ENCODE results near the gene HHLA2.

HHLA2 gene

GRCh38 chr3:108381529-108382140, 85.3 kb downstream of the HHLA2 start:
- no peak overlapping the region for H4K91ac ChIP-seq (ENCODE audit: low read depth, low read length, poor library complexity)
- H3K36me3 ChIP-seq (replicated peaks in 1 of 2; ENCODE audit: control insufficient read depth in 2 of 2, insufficient read depth in 2 of 2, low read length in 2 of 2) = no peaks in the 10 kb centered on the region
- H3K4me1 ChIP-seq (ENCODE audit: control insufficient read depth in 2 of 2, insufficient read depth in 1 of 2, low read depth in 1 of 2, low read length in 2 of 2) = peaks cover 0 to 2% of the 10 kb centered on the region in 2 donors
- H2BK5ac ChIP-seq (ENCODE audit: low read length) = no peak overlapping the region
- H2BK15ac ChIP-seq (ENCODE audit: low read length) = no peak overlapping the region
- no peak overlapping the region for H2AFZ ChIP-seq (ENCODE audit: low read length)
- H3K4me2 ChIP-seq (ENCODE audit: insufficient read depth, low read length, poor library complexity, severe bottlenecking) = no peak overlapping the region
- no peak overlapping the region for H3K4ac ChIP-seq (ENCODE audit: low read length)
- no peak overlapping the region for H3K18ac ChIP-seq (ENCODE audit: low read length)
- H3K9ac ChIP-seq (ENCODE audit: low read depth, low read length, poor library complexity) = no peak overlapping the region
- H3K23ac ChIP-seq (ENCODE audit: low read depth, low read length, poor library complexity) = no peak overlapping the region
- no peak overlapping the region for H2BK120ac ChIP-seq (ENCODE audit: low read depth, low read length)
- no CpG with 5 or more reads among the region's 3 CpGs for WGBS, 2 donors (ENCODE audit: extremely low coverage in 2 of 2, insufficient read length in 2 of 2, insufficient replicate concordance in 1 of 2)
- H3K27ac ChIP-seq (replicated peaks; ENCODE audit: low read length) = no peak overlapping the region
- no peak for DNase-seq (ENCODE audit: low spot score)
- no peaks in the 10 kb centered on the region for H3K79me1 ChIP-seq (ENCODE audit: low read depth, low read length)
- no peak overlapping the region for H4K8ac ChIP-seq (ENCODE audit: low read depth, low read length)
- H3K9me3 ChIP-seq (replicated peaks in 1 of 2; ENCODE audit: control insufficient read depth in 2 of 2, insufficient read depth in 1 of 2, low read depth in 1 of 2, low read length in 2 of 2) = no peaks in the 10 kb centered on the region
- no peak overlapping the region for H3K4me3 ChIP-seq (ENCODE audit: low read length in 2 of 2)
- no peak overlapping the region for H2BK12ac ChIP-seq (ENCODE audit: low read length)
- no peak overlapping the region for H3K14ac ChIP-seq (ENCODE audit: low read length)
- H3K27me3 ChIP-seq (ENCODE audit: control insufficient read depth in 3 of 3, insufficient read depth in 3 of 3, low read depth in 1 of 3, low read length in 3 of 3) = no peaks in the 10 kb centered on the region
- H2AK5ac ChIP-seq (ENCODE audit: low read depth, low read length) = no peak overlapping the region

- H3K9ac ChIP-seq (ENCODE audit: low read depth, low read length, poor library complexity) = no peak overlapping the region
- no peaks in the 10 kb centered on the region for H3K36me3 ChIP-seq (replicated peaks in 1 of 2; ENCODE audit: control insufficient read depth in 2 of 2, insufficient read depth in 2 of 2, low read length in 2 of 2)
- no peaks in the 10 kb centered on the region for H3K79me1 ChIP-seq (ENCODE audit: low read depth, low read length)
- peaks cover 0 to 2% of the 10 kb centered on the region in 2 donors for H3K4me1 ChIP-seq (ENCODE audit: control insufficient read depth in 2 of 2, insufficient read depth in 1 of 2, low read depth in 1 of 2, low read length in 2 of 2)
- H2BK120ac ChIP-seq (ENCODE audit: low read depth, low read length) = no peak overlapping the region
- H4K8ac ChIP-seq (ENCODE audit: low read depth, low read length) = no peak overlapping the region
- no peak overlapping the region for H3K14ac ChIP-seq (ENCODE audit: low read length)
- H2BK5ac ChIP-seq (ENCODE audit: low read length) = no peak overlapping the region
- no peak overlapping the region for H3K4me2 ChIP-seq (ENCODE audit: insufficient read depth, low read length, poor library complexity, severe bottlenecking)
- no peak for DNase-seq (ENCODE audit: low spot score)
- H3K27ac ChIP-seq (replicated peaks; ENCODE audit: low read length) = no peak overlapping the region
- H3K18ac ChIP-seq (ENCODE audit: low read length) = no peak overlapping the region
- H3K4ac ChIP-seq (ENCODE audit: low read length) = no peak overlapping the region
- no peak overlapping the region for H3K23ac ChIP-seq (ENCODE audit: low read depth, low read length, poor library complexity)
- no peak overlapping the region for H4K91ac ChIP-seq (ENCODE audit: low read depth, low read length, poor library complexity)
- no peak overlapping the region for H2BK12ac ChIP-seq (ENCODE audit: low read length)
- no peak overlapping the region for H2AK5ac ChIP-seq (ENCODE audit: low read depth, low read length)
- no peaks in the 10 kb centered on the region for H3K9me3 ChIP-seq (replicated peaks in 1 of 2; ENCODE audit: control insufficient read depth in 2 of 2, insufficient read depth in 1 of 2, low read depth in 1 of 2, low read length in 2 of 2)
- no peak overlapping the region for H3K4me3 ChIP-seq (ENCODE audit: low read length in 2 of 2)
- no peaks in the 10 kb centered on the region for H3K27me3 ChIP-seq (ENCODE audit: control insufficient read depth in 3 of 3, insufficient read depth in 3 of 3, low read depth in 1 of 3, low read length in 3 of 3)
- no peak overlapping the region for H2AFZ ChIP-seq (ENCODE audit: low read length)
- no peak overlapping the region for H2BK15ac ChIP-seq (ENCODE audit: low read length)
Measured at GRCh38 chr3:108383306-108383705, 87.0 kb downstream of the HHLA2 start.

DNA sequence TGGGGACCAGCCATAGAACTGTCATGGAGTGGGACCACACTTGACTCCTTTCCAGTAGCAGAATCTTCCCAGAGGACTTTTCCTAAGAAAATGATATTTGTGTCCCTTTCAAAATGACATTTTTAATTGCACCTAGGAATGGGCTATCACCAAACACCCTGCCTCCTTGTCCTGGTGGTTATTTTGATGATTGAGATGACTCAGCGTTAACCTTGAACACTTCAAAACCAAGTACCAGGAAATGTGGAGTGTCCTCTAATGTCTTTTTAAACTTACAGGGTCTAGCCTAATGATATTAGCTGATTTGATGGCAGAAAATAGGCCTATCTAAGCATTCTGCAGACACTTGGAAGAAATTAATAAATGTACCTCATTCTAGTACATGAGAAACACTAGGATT, 90.7 kb downstream of the HHLA2 start:
- Histone ChIP-seq H3K9me3 (replicated peaks in 1 of 2; ENCODE audit: control insufficient read depth in 2 of 2, insufficient read depth in 1 of 2, low read depth in 1 of 2, low read length in 2 of 2) (no peaks in the 10 kb centered on the region), H2BK5ac (ENCODE audit: low read length) (no peak overlapping the region), H2BK15ac (ENCODE audit: low read length) (no peak overlapping the region), H3K18ac (ENCODE audit: low read length) (no peak overlapping the region), H3K4ac (ENCODE audit: low read length) (no peak overlapping the region), H2AK5ac (ENCODE audit: low read depth, low read length) (no peak overlapping the region), H3K23ac (ENCODE audit: low read depth, low read length, poor library complexity) (no peak overlapping the region), H3K36me3 (replicated peaks in 1 of 2; ENCODE audit: control insufficient read depth in 2 of 2, insufficient read depth in 2 of 2, low read length in 2 of 2) (no peaks in the 10 kb centered on the region), H4K8ac (ENCODE audit: low read depth, low read length) (no peak overlapping the region), H2BK12ac (ENCODE audit: low read length) (no peak overlapping the region), H3K14ac (ENCODE audit: low read length) (no peak overlapping the region), H3K27me3 (ENCODE audit: control insufficient read depth in 3 of 3, insufficient read depth in 3 of 3, low read depth in 1 of 3, low read length in 3 of 3) (peaks cover 0 to 3% (median 0%) of the 10 kb centered on the region in 3 experiments), H2AFZ (ENCODE audit: low read length) (no peak overlapping the region), H3K4me3 (ENCODE audit: low read length in 2 of 2) (no peak overlapping the region), H3K4me1 (ENCODE audit: control insufficient read depth in 2 of 2, insufficient read depth in 1 of 2, low read depth in 1 of 2, low read length in 2 of 2) (peaks cover 0 to 11% of the 10 kb centered on the region in 2 donors), H3K9ac (ENCODE audit: low read depth, low read length, poor library complexity) (no peak overlapping the region), H3K79me1 (ENCODE audit: low read depth, low read length) (no peaks in the 10 kb centered on the region), H3K4me2 (ENCODE audit: insufficient read depth, low read length, poor library complexity, severe bottlenecking) (no peak overlapping the region), H4K91ac (ENCODE audit: low read depth, low read length, poor library complexity) (no peak overlapping the region), H2BK120ac (ENCODE audit: low read depth, low read length) (no peak overlapping the region), H3K27ac (replicated peaks; ENCODE audit: low read length) (no peak overlapping the region)
- no CpG with 5 or more reads among the region's 1 CpG for WGBS, 2 donors (ENCODE audit: extremely low coverage in 2 of 2, insufficient read length in 2 of 2, insufficient replicate concordance in 1 of 2)
- no peak for DNase-seq (ENCODE audit: low spot score)

DNA sequence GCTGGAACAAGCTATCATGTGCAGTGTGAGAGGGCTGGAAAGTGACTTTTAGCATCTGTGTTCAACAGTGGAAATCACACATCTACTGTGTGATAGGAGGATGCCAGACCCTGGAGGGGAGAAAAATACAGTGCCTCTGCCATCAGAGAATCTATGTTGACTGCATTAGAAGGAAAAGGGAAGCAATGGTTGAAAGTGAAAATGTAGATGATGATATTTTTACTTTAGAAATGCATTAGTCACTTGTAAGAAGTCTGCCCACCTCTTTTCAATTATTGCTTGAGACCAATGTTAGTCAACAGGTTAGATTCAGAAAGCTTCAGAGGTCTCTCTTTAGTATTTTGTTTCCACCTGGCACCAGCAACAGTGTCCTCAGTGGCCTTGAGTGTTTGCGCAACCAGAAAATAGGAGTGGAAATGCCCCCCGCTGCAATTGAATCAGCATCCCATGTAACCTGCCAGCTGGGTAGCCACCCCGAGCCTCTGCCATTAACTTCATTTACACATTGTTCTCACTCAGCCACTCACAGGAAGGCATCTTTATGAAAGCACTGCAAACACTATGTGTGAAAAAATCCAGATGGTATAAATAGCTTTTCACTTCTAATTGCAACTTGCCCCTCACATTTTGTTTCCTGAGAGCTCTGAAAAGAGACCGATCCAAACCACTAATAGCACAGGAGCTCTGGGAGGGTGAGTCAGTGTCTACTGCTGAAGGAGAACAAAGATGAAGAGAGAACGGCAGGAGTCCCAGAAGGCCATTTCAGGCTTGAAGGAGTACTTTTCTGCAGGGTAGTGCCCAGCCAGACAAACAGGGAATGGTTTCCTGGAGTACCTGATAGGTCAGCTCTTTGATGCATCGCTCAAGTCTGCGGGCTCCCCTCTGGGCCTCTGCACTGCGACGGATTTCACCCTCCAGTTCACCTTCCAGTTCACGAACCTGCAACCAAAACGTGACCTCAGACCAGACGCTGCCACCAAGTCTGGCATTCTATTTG, 92.1 kb downstream of the HHLA2 start:
- Histone ChIP-seq H3K4me3 (ENCODE audit: low read length in 2 of 2) (no peak overlapping the region), H2AFZ (ENCODE audit: low read length) (no peak overlapping the region), H3K27me3 (ENCODE audit: control insufficient read depth in 3 of 3, insufficient read depth in 3 of 3, low read depth in 1 of 3, low read length in 3 of 3) (peaks cover 0 to 3% (median 0%) of the 10 kb centered on the region in 3 experiments), H2AK5ac (ENCODE audit: low read depth, low read length) (no peak overlapping the region), H3K27ac (replicated peaks; ENCODE audit: low read length) (no peak overlapping the region), H2BK120ac (ENCODE audit: low read depth, low read length) (no peak overlapping the region), H3K4ac (ENCODE audit: low read length) (no peak overlapping the region), H3K4me2 (ENCODE audit: insufficient read depth, low read length, poor library complexity, severe bottlenecking) (no peak overlapping the region), H2BK5ac (ENCODE audit: low read length) (no peak overlapping the region), H4K8ac (ENCODE audit: low read depth, low read length) (no peak overlapping the region), H2BK15ac (ENCODE audit: low read length) (no peak overlapping the region), H3K9me3 (replicated peaks in 1 of 2; ENCODE audit: control insufficient read depth in 2 of 2, insufficient read depth in 1 of 2, low read depth in 1 of 2, low read length in 2 of 2) (no peaks in the 10 kb centered on the region), H3K4me1 (ENCODE audit: control insufficient read depth in 2 of 2, insufficient read depth in 1 of 2, low read depth in 1 of 2, low read length in 2 of 2) (peaks cover 0 to 14% of the 10 kb centered on the region in 2 donors), H4K91ac (ENCODE audit: low read depth, low read length, poor library complexity) (no peak overlapping the region), H2BK12ac (ENCODE audit: low read length) (no peak overlapping the region), H3K9ac (ENCODE audit: low read depth, low read length, poor library complexity) (no peak overlapping the region), H3K23ac (ENCODE audit: low read depth, low read length, poor library complexity) (no peak overlapping the region), H3K18ac (ENCODE audit: low read length) (peak overlapping the region; percentile 41), H3K36me3 (replicated peaks in 1 of 2; ENCODE audit: control insufficient read depth in 2 of 2, insufficient read depth in 2 of 2, low read length in 2 of 2) (no peaks in the 10 kb centered on the region), H3K14ac (ENCODE audit: low read length) (no peak overlapping the region), H3K79me1 (ENCODE audit: low read depth, low read length) (no peaks in the 10 kb centered on the region)
- DNase-seq (ENCODE audit: low spot score) = no peak
- no CpG with 5 or more reads among the region's 12 CpGs for WGBS, 2 donors (ENCODE audit: extremely low coverage in 2 of 2, insufficient read length in 2 of 2, insufficient replicate concordance in 1 of 2)

Measured in neuronal stem cell (in vitro differentiated cells).